ENCODE measurements around the gene CAMSAP2. TPM values are rescaled to one million over a fixed set of nuclear protein-coding genes. Genes with fewer than 3 reads are reported as not detected.

CAMSAP2 gene
- total and polyA plus RNA-seq, 2 of the 4 experiments (the other 2 are of a cell fraction), result 8.3 to 29.4 TPM

DNA sequence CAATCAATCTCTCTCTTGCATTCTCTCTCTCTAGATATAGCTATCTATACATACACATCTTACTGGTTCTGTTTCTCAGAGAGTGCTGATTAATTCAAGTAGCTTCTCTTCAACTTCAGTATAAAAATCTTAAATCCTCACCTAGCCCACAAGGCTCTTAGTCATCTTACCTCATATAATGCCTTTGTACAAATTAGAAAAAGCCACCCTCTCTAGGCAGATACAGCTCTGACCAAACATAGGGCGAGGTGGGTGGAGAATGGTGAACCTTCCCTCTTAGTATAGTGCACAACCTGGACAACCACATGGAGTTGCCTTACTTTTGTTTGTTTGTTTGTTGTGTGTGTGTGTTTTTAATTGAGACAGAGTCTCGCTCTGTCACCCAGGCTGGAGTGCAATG is 150.9 kb downstream of the CAMSAP2 start:
- 88% methylated on average over 1 of the region's 2 CpGs; no CpG with 5 or more reads in 1 of the 2 experiments for WGBS, 2 experiments (ENCODE audit: extremely low coverage in 2 of 2, insufficient read length in 1 of 2)
- intact Hi-C loops (cut with micrococcal nuclease) (loop anchor here (10.0 kb wide), 1 partner anchor 135 kb away; the partner anchor contains the start of gene KIF21B), dilution Hi-C loops (cut with HindIII; ENCODE audit: low sequenced_read_pairs, unreplicated experiment) (no loop called here), in situ Hi-C loops (cut with MboI; ENCODE audit: low sequenced_read_pairs) (no loop called here)
- H4K91ac ChIP-seq (ENCODE audit: insufficient read depth, low read depth, low read length), result no peak overlapping the region
- no peak overlapping the region for H2BK15ac ChIP-seq (ENCODE audit: low read depth, low read length)
- no TSS peak for BruUV-seq (replicated peaks)
- no peak overlapping the region for H2BK20ac ChIP-seq (ENCODE audit: low read depth, low read length)
- H3K9ac ChIP-seq (ENCODE audit: low read depth, low read length), result no peak overlapping the region
- H3K9me1 ChIP-seq (ENCODE audit: insufficient read depth, low read length), result no peaks in the 10 kb centered on the region
- CTCF ChIA-PET, result no interaction called here
- H3K27ac ChIP-seq (ENCODE audit: insufficient read depth, low read length), result no peak overlapping the region
- no peaks in the 10 kb centered on the region for H3K9me3 ChIP-seq (ENCODE audit: control insufficient read depth, insufficient read depth, low read length)
- DNase-seq (no peak), ATAC-seq (ENCODE audit: low read depth) (no peak)
- no peak overlapping the region for H3K23ac ChIP-seq (ENCODE audit: low read depth, low read length)
- H3K4me2 ChIP-seq (ENCODE audit: low read depth, low read length), result no peak overlapping the region
- no peak overlapping the region for H3K14ac ChIP-seq (replicated peaks; ENCODE audit: low read depth, low read length)
- TF ChIP-seq RFX5 (IDR thresholded peaks at IDR 0.05; ENCODE audit: low read depth, low read length) (no peak), BHLHE40 (IDR thresholded peaks at IDR 0.05; ENCODE audit: low read depth, low read length) (no peak), POLR2A (IDR thresholded peaks at IDR 0.05; ENCODE audit: low read depth, low read length) (no peak), RAD21 (IDR thresholded peaks at IDR 0.05; ENCODE audit: low read length) (no peak), MAFK (IDR thresholded peaks at IDR 0.05; ENCODE audit: low read depth, low read length) (no peak), CTCF (conservative IDR thresholded peaks at IDR 0.05; ENCODE audit: low read depth, low read length) (no peak), SMC3 (IDR thresholded peaks at IDR 0.05; ENCODE audit: low read depth, low read length) (no peak), CHD1 (IDR thresholded peaks at IDR 0.05; ENCODE audit: low read depth, low read length) (no peak), CEBPB (IDR thresholded peaks at IDR 0.05; ENCODE audit: low read depth, low read length) (no peak), MAZ (IDR thresholded peaks at IDR 0.05; ENCODE audit: borderline replicate concordance, low read depth, low read length) (no peak)
- TF ChIP-seq, protein P1, sequence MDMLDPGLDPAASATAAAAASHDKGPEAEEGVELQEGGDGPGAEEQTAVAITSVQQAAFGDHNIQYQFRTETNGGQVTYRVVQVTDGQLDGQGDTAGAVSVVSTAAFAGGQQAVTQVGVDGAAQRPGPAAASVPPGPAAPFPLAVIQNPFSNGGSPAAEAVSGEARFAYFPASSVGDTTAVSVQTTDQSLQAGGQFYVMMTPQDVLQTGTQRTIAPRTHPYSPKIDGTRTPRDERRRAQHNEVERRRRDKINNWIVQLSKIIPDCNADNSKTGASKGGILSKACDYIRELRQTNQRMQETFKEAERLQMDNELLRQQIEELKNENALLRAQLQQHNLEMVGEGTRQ (IDR thresholded peaks at IDR 0.05; ENCODE audit: low read depth, low read length), result no peak
- H3K4me1 ChIP-seq (ENCODE audit: control insufficient read depth, insufficient read depth, low read length), result peaks cover 3% of the 10 kb centered on the region; the same call in 1 of the 2 replicates
- no peak overlapping the region for H2AK9ac ChIP-seq (replicated peaks; ENCODE audit: low read depth, low read length, poor library complexity)
- no peak overlapping the region for H2BK5ac ChIP-seq (ENCODE audit: low read depth, low read length, poor library complexity, severe bottlenecking)
- H3K27me3 ChIP-seq (ENCODE audit: control insufficient read depth, insufficient read depth, low read length), result peaks cover 55% of the 10 kb centered on the region
- H3K79me1 ChIP-seq (ENCODE audit: low read depth in 1 of 2, low read length in 2 of 2), result no peaks in the 10 kb centered on the region
- H3K4ac ChIP-seq (ENCODE audit: low read depth, low read length), result no peak overlapping the region
- H4K8ac ChIP-seq (ENCODE audit: low read depth in 2 of 2, low read length in 2 of 2), result no peak overlapping the region
- no peak overlapping the region for H2AK5ac ChIP-seq (ENCODE audit: low read depth, low read length)
- no peak overlapping the region for H3K56ac ChIP-seq (ENCODE audit: extremely low read depth, insufficient read depth, low read length)
- POLR2A ChIA-PET (ENCODE audit: unreplicated experiment), result no interaction called here
- H3K36me3 ChIP-seq (ENCODE audit: control insufficient read depth, insufficient read depth, low read length), result no peaks in the 10 kb centered on the region
- H2BK120ac ChIP-seq (ENCODE audit: low read depth, low read length), result no peak overlapping the region
- H3K4me3 ChIP-seq (ENCODE audit: insufficient read depth, low read depth, low read length), result no peak overlapping the region
- no peak overlapping the region for H2AFZ ChIP-seq (replicated peaks; ENCODE audit: low read length, poor library complexity)
- H4K5ac ChIP-seq (ENCODE audit: low read depth, low read length), result no peak overlapping the region
- no peaks in the 10 kb centered on the region for H4K20me1 ChIP-seq (ENCODE audit: insufficient read depth, low read length)
- H3K18ac ChIP-seq (ENCODE audit: low read depth, low read length), result no peak overlapping the region

Measured in IMR-90 (cell line).